HL-60/S4 treated with phorbol 12-myristate 13-acetate at 8.2 ng/mL for 4 days and 3 days (cell line): ENCODE results near the gene MRGPRD.
"Not testable (repeated sequence)": the region's sequence is repeated elsewhere in the genome, so short reads cannot be mapped to it uniquely, and the experiment has no call there.

Source experiments
- in situ Hi-C: fragments of 300-500 bp; cut with MboI; formaldehyde crosslinking; loops from 2 replicates; pipeline ENCODE4 v1.15.0; 2022; ENCODE audit warnings: low sequenced_read_pairs

Gene MRGPRD

DNA sequence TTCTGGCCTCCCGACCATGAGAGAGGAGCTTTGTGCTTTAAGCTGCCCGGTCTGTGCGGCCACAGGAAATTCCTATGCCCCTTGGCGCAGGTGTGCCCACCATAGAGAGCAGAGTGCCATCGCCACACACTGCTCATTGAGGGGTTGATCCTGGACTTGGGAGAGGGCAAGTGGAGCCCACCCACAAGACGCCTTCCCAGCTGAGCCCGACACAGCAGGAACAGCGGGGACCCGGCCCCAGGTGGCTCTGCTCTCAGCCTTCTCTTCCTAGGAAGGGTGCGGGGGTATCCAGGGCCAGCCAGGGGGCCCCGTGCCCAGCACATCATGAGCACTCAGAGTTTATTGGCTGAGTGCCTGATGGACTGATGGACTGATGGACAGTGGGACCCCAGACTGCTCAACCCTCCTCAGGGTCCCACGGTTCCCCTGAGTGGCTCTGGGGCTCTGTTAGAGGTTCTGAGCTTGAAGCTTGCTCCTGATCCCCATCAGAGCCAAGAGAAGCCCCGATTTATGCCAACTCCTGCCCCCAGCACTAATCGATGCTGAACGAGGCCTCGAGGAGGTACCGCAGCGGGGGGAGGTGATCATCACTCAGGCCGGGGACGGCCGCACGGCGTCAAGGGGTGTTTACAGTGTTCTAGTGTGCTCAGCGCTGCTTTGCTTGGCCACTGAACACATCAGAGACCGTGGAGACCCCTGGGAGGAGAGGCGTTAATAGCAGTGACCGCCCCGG is 13.5 kb upstream of the MRGPRD start:
- in situ Hi-C loops, result no loop called here

DNA sequence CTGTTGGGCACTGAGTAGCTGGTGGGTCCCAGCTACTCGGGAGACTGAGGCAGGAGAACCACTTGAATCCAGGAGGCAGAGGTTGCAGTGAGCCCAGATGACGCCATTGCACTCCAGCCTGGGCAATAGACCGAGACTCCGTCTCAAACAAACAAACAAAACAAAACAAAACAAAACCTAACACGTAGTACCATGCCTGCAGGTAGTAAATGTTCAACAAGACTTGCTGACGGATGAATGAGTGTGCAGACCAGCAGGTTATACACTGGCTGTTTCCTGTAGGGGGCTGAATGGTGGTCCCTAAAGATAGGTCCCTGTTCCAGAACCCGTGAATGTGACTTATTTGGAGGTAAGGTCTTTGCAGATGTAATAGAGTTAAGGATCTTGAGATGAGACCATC is 12.8 kb upstream of the MRGPRD start:
- in situ Hi-C loops, result no loop called here

DNA sequence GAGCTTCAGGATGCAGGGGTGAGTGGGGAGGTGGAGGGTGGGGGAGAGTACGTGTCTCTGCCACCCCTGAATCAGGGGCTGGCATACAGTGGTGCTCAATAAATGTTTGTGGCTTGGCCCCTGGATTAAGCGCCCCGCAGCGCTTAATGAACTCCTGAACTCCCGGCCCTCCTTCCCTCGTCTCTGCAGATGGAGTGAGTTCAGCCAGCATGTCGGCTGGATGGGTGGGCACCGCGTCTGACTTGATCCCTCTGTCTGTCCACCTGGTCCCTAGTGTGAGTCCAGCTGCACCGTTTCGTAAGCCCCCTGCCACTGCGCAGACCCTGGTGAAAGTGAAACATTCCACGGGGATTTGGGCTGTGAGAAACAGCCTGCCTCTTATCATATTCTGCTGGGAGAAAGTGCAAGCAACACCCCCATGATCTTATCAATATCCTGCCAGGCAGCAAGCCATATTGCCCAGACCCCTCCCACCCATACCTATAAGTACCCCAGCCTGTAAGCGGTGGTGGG is 12.0 kb upstream of the MRGPRD start:
- in situ Hi-C loops, result no loop called here

DNA sequence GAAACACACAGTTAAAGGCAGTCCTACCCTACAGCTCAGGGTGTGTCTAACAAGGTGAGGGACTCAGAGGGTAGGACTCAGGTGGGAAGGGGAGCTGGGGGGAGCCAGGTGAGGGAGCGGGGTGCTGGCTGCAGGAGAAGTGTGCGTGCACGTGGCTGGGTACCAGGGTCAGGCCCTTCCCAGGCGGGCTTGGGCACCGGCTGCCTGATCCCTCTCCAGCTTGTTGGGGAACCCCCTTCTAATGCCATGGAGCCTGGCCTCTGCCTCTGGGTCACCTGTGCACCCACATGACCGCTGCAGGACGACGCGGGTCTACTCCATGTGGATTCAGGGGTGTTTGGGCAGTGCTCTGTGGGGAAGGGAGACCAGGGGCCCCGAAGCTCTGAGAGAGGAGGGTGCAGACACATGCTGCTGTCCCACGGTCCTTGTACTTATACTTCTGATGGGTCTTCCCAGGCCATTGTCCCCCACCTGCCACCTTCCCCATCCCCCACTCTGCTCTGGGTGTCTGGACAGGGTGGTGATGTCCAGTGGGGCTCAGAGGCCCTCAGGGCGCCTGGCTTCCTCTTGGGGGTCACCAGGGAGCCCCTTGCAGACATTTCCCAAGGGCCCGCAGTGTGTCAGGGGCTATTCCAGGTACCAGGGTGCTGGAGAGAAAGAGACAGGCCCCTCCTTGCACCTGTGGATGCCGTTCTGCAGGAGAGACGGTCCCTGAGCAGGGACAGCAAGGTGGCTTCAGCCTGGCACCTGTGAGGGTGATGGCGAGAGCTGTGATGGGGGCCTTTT is 10.4 kb upstream of the MRGPRD start:
- in situ Hi-C loops, result no loop called here

DNA sequence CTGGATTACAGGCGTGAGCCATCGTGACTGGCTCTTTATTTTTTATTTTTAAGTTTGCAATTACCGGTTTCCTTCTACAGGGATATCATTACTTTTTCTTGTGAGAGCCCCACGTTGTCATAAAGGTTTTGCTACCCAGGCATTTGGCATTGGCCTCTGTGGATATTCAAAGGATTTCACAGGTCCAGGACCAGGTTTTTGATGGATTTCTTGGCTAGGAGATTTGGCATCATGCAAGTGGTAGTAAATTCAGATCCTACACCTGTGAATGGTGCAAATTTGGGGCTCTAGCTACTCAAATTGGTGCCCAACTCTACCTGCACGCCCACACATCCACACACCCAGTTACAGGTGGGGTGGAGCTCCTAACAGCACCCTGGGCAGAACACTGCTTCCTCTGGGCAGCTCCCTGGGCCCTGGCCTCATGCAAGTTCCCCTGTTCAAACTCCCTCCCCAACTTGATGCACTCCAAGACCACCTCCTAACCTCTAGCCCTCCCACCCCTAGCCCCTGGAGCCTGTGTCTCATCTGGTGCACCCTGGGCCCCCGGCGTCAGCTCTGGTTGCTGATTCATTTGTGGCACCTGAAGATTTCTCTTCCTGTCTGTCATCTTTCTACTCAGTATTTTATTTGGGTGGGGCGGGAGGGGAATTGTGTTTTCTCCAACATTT is 9.3 kb upstream of the MRGPRD start:
- in situ Hi-C loops, result no loop called here

DNA sequence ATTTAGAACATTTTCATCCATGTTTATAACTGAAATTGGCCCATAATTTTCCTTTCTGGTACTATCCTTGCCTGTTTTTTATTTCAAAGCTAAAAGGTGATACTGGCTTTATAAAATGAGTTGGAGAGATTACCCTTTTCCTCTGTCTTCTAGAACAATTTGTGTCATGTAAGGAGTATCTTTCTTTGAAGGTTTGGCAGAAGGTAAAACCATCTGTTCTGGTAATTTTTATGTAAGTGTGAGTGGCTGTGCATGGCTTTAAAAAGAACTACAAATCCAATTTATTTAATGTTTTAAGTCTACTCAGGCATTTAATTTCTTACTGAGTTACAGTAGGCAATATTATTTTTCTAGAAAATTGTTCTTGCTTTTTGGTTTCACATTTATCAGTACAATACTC is 7.7 kb upstream of the MRGPRD start:
- in situ Hi-C loops, result no loop called here

DNA sequence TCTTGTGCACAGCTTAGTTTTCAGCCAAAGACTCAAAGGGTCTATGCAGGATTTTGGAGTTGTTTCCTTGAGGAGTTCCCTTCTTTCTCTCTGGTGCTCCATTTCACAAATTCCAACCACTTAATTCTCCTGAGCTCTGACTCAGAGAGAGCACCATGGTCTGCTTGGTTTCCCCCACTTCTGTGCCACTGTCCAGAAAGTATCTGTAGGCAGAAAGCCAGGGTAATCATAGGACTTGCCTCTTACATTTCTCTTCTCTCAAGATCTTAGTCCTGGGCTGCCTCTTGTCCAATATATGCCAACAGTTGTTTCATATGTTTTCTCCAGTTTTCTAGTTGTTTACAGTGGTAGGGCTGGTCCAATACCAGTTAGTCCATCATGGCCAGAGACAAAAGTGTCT is 6.4 kb upstream of the MRGPRD start:
- in situ Hi-C loops, result no loop called here

DNA sequence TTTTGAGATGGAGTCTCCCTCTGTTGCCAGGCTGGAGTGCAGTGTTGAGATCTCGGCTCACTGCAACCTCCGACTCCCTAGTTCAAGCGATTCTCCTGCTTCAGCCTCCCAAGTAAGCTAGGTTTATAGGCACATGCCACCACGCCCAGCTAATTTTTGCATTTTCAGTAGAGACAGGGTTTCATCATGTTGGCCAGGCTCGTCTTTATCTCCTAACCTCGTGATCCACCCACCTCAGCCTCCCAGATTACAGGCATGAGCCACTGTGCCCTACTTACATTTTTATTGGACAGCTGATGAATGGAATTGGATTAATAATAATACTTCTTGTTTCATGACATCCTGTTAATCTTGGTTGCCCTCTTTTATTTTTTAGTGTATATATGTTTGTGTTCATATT is 3.0 kb upstream of the MRGPRD start:
- in situ Hi-C loops, result no loop called here

DNA sequence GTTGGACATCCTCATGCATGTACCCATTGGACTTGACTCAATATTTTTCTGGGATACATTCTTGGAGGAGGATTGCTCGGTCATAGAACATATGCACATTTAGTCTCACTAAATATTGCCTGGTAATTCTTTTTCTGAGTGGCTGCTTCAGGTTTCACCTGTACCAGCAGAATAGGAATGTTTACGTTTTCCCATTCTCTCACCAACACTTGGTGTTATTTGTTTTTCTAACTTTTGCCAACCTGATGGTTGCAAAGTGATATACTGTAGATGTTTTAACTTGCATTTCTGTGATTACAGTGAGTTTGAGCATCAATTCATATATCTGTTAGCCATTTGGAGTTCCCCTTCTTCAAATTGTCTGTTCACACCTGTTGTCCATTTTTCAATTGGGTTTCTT is 1.3 kb upstream of the MRGPRD start:
- in situ Hi-C loops, result no loop called here

DNA sequence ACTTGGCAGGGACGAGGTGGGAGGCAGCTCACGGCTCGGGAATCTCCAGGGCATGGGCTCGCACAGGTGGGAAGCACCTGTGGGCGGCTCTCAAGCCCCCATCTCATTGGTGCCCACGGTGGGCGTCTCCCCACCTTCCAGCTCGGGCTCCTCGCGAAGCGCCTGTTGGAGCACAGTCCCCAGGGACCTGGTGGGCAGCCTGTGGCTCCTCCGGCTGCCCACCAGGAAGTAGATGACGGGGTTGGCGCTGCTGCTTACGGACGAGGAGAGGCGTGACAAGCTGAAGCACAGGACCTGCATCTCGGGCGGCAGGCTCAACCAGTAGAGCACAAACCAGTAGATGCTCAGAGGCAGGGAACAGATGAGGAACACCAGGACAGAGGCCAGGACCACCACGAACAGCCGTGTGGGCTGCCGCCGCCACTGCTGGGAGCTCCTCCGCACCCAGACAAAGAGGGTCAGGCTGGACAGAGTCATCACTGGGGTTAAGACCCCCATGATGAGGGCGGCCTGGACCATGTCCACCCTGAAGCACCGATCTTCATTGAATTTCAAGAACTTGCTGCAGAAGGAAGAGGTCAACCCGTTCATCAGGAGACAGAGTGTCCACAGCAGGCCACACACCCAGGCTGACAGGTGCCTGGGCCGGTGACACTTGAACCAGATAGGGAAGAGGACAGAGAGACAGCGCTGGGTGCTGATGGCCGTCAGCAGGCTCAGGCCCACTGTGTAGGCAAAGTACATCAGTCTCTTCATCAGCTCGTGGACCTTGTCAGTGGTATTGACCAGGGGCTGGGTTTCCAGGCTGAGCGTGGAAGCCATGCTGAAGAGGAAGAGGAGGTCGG is 633 bp downstream of the MRGPRD start:
- in situ Hi-C loops, result no loop called here

DNA sequence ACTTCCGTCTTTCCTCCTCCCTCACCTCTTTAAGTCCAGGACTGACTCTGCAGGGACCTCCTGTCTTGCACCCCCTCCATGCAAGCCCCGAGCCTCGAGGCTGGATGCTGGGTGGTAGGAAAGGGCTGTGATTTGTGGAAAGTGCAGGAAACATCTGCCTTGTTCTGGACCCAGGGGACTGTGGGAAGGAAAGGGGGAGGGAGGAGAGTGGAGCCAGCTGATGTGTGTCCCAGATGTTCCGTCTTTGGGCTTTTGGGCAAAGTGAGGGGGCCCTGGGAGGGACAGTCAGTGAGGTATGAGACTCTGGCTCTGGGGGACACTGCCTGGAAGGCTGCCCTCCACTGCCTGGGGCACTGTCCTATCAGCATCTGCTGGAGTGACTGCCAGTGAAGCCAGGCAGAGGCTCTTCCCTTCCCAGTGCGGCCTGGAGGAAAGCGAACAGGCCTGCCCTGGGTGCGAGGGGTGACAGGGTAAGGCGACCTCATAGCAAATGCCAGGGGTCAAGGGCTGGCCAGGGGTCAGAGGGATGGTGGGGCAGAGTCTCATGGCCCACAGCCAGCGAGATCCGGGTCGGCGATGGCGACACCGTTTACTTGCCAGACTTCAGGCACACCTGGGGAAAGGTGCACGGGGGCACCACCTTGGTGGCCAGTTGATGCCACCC is 1.7 kb downstream of the MRGPRD start:
- in situ Hi-C loops, result no loop called here

DNA sequence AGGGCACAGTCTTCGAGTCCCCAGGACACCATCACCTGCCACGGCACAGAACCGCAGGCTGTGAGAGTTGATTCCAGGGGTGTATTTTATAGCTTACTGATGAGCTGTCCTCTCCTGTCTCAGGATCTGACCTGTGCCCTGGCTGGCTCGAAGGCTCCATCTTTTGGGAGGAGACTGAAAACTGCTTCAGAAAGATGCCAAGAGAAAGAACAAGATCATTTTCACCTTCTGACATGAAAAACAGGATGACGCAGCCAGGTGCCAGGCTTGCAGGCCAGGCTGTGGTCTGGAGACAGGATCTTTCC is 2.2 kb downstream of the MRGPRD start:
- in situ Hi-C loops, result no loop called here

DNA sequence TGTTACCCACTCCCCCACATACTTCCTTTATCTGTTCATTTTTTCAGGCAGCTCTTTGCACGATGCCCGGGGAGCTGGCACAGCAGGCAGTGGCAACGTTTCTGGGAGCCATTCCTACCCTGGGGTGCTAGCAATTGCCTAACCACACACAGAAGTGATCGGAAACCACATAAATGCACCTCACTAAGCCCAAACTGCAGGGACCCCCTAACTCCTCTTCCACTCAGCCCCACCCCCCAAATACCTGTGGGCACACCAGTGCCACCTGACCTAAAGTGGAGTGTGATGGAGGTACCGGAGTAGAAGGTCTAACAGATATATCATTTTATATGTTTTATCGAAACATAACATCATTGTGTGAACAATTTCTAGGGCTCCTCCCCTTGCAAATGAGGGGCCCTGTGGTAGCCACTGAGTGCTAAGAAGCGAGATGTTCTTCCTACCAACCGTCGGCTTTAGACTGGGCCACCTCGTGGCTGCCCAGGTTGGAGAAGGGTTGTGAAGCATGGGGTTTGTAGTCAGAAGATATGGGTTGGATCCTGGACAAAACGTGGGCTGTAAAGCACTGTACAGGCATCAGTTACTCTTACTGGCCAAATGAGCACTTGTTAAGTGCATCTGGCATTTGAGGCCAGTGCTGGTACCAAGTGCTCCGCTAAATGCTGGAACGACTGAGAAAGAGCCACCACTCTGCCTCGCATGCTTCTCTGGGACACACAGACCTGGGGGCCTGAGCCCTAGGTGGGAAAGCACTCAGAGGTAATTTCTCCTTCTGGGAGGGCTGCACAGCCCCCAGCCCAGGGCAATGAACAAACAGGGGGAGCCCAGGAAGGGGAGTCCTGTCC is 2.8 kb downstream of the MRGPRD start:
- in situ Hi-C loops, result no loop called here

DNA sequence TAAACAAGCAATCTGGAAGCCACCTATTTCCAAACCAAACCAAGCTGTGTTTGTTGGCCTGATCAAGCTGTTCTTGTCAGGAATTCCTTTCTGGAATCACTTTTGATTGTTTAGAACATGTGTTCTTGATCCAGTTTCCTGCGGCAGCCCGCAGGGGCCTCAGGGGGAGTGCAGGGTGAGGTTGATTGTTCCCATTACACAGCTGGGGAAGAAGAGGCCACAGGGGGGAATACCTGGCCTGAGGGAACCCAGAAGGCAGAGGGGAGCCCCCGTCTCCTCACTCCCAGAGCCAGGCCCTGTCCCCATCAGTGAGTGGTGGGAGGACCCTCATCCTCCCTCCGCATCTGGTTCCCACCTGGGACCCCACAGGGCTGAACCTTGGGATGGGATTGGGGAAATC is 4.2 kb downstream of the MRGPRD start:
- in situ Hi-C loops, result no loop called here

DNA sequence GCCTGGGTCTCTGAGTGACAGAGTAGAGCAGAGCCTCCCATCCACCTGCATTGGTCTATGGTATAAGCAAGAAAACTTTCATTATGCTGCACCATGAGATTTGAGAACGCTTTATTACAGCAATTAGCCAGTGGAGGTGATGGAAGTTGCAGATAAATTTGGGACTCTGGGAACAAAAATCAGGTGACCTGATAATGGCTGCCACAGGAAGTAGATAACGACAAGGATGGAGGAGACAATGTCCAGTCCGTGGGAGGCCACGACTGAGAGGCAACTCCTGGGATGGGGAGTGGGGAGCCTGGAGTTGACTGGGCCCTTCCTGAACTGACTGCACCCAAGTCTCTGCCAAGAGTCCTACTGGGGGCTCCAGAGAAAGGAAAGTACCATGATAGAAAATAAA is 4.7 kb downstream of the MRGPRD start:
- in situ Hi-C loops, result no loop called here

DNA sequence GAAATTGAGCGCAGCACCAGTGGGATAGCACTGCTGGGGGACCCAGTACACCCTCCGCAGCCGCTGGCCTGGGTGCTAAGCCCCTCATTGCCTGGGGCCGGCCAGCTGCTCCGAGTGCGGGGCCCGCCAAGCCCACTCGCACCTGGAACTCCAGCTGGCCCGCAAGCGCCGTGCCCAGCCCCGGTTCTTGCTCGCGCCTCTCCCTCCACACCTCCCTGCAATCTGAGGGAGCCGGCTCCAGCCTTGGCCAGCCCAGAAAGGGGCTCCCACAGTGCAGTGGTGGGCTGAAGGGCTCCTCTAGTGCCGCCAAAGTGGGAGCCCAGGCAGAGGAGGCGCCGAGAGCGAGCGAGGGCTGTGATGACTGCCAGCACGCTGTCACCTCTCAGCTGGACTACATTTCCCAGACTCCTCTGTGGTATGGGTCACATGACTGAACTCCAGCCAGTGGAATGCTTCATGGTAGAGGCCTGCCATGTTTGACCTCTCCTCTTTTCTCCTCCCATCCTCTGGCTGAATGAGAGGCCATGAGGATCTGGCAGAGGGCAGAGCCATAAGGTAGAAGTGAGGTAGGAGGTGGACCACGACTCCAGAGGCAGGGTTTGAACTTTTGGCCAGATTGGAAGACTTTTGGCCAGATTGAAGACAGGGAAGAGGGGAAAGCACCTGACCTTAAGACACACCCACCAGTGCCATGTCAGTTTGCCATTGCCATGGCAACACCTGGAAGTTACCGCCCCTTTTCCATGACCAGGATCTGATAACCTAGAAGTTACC is 6.2 kb downstream of the MRGPRD start:
- in situ Hi-C loops, result no loop called here

DNA sequence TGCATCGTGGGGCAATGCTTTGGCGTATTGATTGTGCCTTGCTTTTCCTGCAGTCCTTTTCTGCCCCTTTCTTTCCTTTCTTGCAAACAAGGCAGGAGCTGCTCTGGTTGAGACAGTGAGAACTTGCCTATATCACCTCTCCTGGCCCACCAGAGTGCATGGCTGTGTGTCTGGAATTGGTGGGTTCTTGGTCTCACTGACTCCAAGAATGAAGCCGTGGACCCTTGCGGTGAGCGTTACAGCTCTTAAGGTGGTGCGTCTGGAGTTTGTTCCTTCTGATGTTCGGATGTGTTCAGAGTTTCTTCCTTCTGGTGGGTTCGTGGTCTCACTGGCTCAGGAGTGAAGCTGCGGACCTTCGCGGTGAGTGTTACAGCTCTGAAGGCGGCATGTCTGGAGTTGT is 7.1 kb downstream of the MRGPRD start:
- in situ Hi-C loops, result not testable (repeated sequence)

DNA sequence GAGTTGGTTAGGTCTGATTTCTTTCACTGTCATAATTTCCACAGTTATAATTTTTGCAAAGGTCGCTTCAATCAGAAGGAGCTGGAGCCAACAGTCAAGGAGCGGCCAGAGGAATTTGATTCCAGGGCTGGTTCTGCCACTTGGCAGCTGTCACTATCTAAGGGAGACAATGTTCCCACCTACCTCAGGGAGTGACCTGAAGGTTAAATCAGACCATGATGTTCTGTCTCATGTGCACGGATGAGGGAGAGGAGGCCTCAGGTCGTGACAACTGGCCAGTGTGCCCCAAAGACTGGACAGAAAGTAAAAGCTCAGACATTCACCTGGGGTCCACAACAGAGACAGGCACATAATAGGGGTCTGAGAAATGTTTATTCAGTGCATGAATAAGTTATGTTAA is 7.6 kb downstream of the MRGPRD start:
- in situ Hi-C loops, result no loop called here
